Measurements from ENCODE around the gene TDRD9.
A peak's percentile ranks its signal among the peaks of the same experiment; 100 is the strongest.
"Not testable (repeated sequence)": the region's sequence is repeated elsewhere in the genome, so short reads cannot be mapped to it uniquely, and the experiment has no call there.

Gene TDRD9

GRCh38 chr14:103894034-103894722 lies 34.1 kb upstream of the TDRD9 start:
- DNase-seq = no peak

- DNase-seq = no peak
Measured at GRCh38 chr14:103894723-103895059, 33.6 kb upstream of the TDRD9 start.

DNA sequence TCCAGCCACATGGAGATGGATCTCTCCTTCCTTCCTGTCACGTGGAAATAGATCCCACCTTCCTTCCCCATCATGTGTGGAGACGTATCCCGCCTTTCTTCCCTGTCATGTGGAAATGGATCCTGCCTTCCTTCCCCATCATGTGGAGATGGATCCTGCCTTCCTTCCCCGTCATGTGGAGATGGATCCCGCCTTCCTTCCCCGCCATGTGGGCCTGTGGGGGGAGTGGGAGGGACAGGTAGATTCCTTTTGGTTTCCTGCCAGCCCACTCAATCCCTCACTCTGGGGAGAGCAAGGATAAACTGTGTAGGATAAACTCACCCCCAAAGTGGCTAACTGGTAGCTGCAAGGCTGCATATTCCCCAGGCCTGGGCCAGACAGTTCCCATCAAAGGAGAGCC lies 31.7 kb upstream of the TDRD9 start:
- DNase-seq = no peak

GRCh38 chr14:103897075-103897947 lies 30.9 kb upstream of the TDRD9 start:
- DNase-seq = peak; percentile 46

GRCh38 chr14:103898204-103898603 lies 30.1 kb upstream of the TDRD9 start:
- no peak for DNase-seq

DNA sequence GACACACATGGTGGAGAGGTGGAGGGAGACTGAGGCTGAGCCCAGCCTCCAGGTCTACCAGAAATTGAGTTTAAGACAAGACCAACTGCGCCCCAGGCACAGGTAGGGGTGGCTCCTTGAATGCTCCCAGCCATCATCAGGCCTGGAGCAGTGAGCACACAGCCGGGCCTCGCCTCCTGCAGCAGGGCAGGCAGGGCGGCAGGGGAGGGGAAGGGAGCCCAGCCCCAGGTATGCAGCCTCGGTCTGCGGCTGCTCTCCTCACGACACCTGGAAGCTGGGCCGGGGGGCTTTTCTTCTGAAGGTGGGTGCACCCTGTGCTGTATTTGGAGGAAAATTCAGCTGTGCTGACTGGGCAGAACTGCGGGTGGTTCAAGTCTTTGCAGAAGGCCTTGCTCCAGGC lies 29.5 kb upstream of the TDRD9 start:
- no peak for DNase-seq

DNA sequence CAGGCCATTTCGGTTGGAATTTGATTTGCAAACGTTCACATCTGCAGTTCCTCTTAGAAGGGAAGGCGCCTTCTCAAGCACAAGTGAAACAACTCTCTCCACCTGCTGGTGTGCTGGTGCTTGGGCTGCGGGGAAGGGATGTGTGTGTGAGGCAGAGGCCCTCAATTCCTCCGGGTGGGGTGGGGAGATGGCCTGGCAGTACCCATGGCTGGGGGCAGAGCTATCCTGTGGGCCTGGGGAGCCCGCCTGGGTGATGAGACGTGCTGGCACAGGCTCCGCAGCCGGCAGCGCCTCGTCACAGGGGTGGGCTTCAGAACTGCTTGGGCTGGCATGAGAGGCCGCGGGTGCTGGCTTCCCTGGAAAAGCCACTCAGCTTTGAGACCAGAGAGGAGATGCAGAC lies 28.9 kb upstream of the TDRD9 start:
- DNase-seq = no peak

- DNase-seq = no peak
Measured at GRCh38 chr14:103899833-103900232, 28.4 kb upstream of the TDRD9 start.

GRCh38 chr14:103904493-103905107 lies 23.7 kb upstream of the TDRD9 start:
- DNase-seq = no peak

DNA sequence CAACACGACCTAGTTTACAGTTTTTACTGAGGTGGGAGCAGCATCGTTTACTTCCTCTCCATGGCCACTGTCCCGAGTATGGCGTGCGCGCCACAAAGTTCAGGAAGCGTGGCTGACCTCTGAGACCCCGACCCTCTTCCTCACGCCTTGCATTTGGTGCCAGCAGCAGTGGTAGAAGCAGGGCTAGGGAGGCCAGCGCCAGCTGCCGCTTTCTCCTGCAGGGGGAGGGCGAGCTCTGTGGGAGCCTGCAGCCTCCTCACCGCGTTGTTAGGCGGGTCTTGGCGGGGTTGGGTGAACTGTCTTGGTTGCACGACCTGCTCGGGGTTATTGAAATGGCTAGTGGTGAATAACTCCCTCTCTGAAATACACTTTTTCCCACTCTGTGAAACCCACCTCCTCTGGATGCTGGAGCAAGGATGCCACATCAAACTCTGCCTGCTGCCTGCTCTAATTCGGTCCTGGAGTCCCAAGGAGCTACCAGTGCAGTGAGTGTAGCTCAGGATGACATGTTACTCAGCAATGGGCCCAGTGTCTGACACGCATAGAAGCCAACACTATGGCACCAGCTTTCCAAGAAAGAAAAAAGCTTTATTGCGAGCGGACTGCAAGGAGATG lies 22.3 kb upstream of the TDRD9 start:
- DNase-seq = no peak

- DNase-seq = no peak
Measured at GRCh38 chr14:103908580-103908979, 19.7 kb upstream of the TDRD9 start.

DNA sequence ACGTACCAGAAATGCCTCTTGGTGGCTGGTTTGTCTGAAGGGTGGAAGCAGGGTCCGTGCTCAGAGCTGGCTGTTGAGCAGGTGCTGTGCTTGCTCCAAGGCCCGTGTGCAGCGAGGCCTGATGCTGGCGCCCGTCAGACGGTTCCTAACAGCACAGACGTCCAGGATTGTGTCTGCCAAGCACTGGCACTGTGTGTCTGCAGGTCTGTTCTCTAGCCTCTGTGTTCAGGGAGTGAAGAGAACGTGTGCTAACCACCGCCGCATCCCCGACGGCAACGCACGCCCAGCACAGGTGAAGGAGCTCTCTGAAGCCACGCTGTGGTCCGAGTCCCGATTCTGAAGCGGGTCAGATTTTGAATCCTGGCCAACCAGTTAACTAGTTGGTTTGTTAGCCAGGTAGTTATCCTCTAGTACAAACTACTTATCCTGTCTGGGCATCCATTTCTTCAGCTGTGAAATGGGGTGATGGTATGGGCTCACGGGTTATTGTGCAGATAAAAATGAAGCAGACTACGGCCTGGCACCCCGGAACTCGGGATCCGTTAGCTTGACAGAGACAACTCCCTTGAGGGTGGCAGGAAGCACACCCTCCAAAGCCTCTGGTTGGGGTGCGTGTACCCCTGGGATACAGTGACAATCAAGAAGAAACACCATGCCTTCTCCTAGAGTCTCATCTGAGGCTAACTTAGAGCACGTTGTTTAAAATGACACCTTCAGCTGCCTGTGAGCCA lies 18.6 kb upstream of the TDRD9 start:
- DNase-seq = no peak

DNA sequence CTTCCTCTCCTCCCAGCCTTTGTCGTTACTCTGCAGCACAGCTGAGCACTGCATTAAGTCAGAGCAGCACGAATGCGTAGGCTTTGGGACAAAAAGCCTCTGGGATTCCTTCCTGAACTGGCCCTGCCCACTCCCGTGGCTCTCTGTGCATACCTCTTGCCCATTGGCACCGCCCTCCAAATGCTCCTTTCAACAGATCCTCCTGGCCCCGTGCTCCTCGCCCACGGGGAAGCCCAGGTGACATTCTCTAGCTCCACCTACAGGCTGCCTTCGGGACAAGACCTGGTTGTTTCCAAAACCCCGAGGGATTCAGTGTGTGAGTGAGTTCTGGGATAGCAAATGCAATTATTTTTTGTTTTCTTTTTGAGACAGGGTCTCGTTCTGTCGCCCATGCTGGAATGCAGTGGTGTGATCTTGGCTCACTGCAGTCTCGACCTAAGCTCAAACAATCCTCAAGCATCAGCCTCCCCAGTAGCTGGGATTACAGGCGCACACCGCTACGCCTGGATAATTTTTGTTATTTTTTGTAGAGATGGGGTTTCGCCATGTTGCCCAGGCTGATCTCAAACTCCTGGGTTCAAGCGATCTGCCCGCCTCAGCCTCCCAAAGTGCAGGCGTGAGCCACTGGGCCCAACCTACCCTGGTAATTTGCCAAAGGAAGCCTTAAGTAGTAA lies 17.9 kb upstream of the TDRD9 start:
- peak; percentile 92 for DNase-seq

- DNase-seq = no peak
Measured at GRCh38 chr14:103910984-103911383, 17.3 kb upstream of the TDRD9 start.

- DNase-seq = no peak
Measured at GRCh38 chr14:103915616-103916015, 12.6 kb upstream of the TDRD9 start.

GRCh38 chr14:103916636-103917262 lies 11.5 kb upstream of the TDRD9 start:
- DNase-seq = no peak

DNA sequence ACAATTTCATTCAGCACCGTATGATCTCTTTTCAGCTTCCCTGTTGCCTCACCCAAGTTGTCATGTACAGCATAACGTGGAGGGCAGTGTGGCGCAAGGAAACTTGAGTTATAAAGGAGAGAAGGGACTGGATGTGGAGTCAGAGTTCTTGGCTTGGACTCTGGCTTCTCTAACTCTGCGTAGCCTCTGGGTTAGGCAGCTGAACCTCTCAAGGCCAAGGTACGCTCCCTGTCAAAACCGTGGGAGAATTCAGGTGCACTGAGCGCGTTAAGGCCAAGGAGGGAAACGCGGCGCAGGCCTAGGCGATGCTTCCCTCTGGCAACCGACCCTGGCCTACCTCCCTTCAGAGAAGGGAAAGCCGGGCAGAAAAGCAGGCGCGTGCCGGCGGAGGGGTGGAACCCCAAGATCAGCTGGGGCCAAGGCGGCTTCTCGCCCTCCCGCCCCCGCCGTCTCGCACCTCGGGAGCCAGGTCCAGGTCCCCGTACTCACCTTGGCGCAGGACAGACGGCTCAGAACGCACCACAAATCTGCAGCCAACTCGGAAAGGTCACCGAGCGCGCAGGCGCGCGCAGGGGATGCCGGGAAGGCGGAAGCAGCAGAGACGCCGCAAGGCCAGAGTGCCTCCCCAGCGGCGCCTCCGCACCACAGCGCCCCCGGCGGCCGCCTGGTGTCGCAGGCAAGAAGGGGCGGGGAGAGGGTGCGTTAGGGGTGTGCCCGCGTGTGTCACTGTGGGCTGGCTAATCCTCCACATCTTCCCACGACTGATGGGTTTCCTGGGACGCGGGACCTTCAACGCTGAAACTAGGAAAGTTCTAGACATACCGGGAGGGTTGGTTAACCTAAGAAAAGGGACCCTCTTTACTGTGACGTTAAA lies 7.0 kb upstream of the TDRD9 start:
- peak; percentile 92 for DNase-seq

DNA sequence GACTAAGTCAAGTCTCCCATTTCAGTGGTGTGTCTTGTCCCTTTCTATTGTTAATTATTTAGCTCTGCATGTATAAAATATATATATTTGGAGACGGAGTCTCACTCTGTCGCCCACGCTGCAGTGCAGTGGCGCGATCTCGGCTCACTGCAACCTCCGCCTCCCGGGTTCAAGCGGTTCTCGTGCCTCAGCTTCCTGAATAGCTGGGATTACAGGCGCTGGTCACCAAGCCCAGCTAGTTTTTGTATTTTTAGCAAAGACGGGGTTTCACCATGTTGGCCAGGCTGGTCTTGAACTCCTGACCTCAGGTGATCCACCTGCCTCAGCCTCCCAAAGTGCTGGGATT lies 6.4 kb upstream of the TDRD9 start:
- not testable (repeated sequence) for DNase-seq

GRCh38 chr14:103923863-103924262 lies 4.4 kb upstream of the TDRD9 start:
- DNase-seq = no peak

DNA sequence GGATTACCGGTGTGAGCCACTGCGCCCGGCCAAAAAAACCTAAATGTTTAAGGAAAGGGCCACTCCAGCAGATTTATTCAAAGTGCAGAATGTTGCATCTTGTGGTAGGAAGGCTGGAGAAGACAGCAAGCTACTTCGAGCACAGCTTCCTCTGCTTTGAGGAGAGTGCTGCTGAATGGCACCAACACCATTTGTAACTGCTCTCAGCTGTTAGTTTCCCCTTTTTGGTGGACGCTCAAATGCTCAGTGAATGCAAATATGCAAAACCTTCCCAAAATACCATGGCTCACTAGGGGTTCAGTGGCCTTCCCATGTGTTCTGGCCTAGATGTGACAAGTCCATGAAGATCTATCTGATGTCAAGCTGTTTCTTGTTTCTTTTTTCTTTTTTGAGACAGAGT lies 2.9 kb upstream of the TDRD9 start:
- no peak for DNase-seq

GRCh38 chr14:103927566-103927965 lies 690 bp upstream of the TDRD9 start:
- DNase-seq = no peak
